Measurements from ENCODE around the gene CREBBP. TPM values are rescaled to one million over a fixed set of nuclear protein-coding genes. Genes with fewer than 3 reads are reported as not detected.

Gene CREBBP
- total and polyA plus RNA-seq, 7 donors = 7.1 to 54.9 (median 44.1) TPM

DNA sequence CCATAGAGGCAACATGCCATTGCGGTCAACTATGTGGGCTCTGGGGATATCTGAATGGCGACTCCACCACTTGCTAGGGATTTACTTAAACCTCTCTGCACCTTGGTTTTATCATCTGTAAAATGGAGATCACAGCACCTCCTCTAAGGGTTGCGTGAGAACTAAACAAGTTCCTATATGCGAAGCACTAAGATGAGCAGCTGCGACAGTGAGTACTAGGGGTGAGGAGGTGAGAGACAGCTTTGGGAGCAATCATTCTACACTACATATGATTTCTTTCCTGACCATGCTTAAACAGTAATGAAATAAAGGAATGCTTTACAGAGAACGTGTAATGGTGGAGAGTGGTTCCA lies 61.4 kb downstream of the CREBBP start:
- H3K36me3 ChIP-seq (ENCODE audit: insufficient read depth in 1 of 2, low read depth in 1 of 2) = no peaks in the 10 kb centered on the region
- intact Hi-C loops (cut with DNase I) = no loop called here
- ATAC-seq (no peak), DNase-seq (no peak)
- H3K27ac ChIP-seq = no peak overlapping the region
- H3K4me1 ChIP-seq = peaks cover 90% of the 10 kb centered on the region
- no peak overlapping the region for H3K4me3 ChIP-seq
- TF ChIP-seq, protein P1, sequence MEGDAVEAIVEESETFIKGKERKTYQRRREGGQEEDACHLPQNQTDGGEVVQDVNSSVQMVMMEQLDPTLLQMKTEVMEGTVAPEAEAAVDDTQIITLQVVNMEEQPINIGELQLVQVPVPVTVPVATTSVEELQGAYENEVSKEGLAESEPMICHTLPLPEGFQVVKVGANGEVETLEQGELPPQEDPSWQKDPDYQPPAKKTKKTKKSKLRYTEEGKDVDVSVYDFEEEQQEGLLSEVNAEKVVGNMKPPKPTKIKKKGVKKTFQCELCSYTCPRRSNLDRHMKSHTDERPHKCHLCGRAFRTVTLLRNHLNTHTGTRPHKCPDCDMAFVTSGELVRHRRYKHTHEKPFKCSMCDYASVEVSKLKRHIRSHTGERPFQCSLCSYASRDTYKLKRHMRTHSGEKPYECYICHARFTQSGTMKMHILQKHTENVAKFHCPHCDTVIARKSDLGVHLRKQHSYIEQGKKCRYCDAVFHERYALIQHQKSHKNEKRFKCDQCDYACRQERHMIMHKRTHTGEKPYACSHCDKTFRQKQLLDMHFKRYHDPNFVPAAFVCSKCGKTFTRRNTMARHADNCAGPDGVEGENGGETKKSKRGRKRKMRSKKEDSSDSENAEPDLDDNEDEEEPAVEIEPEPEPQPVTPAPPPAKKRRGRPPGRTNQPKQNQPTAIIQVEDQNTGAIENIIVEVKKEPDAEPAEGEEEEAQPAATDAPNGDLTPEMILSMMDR (IDR thresholded peaks at IDR 0.05) = no peak
- H3K9me3 ChIP-seq = no peaks in the 10 kb centered on the region
- 70 to 78% (median 73%) methylated on average over 6 of the region's 6 CpGs for WGBS, 3 donors
- H3K27me3 ChIP-seq (ENCODE audit: insufficient read depth in 3 of 3, low read length in 2 of 3) = no peaks in the 10 kb centered on the region

DNA sequence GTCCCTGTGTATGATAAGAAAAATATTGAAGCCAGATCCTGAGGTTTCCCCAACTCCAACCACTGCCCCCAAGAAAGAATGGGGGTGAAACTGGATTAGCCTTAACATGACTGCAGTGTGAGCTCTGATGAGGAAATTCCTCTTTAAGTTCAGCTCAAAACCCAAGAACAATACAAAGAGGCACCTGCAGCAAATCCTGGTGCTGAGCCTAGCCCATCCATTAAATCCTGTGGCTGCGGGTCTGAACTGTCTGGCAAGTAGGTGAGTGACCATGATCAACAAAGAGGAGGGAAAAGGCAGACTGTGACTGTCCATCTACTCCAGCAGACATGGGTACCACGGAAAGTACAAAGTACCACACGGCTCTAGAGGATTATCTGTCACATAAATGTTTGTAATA lies 64.2 kb downstream of the CREBBP start:
- Histone ChIP-seq H3K36me3 (ENCODE audit: insufficient read depth in 1 of 2, low read depth in 1 of 2) (no peaks in the 10 kb centered on the region), H3K27me3 (ENCODE audit: insufficient read depth in 3 of 3, low read length in 2 of 3) (no peaks in the 10 kb centered on the region), H3K4me1 (peaks cover 82% of the 10 kb centered on the region), H3K4me3 (no peak overlapping the region), H3K9me3 (no peaks in the 10 kb centered on the region), H3K27ac (no peak overlapping the region)
- ATAC-seq (no peak), DNase-seq (no peak)
- 54 to 55% (median 55%) methylated on average over 3 of the region's 3 CpGs for WGBS, 3 donors
- TF ChIP-seq, protein P1 (IDR thresholded peaks at IDR 0.05) = no peak
- intact Hi-C loops (cut with DNase I) = no loop called here

DNA sequence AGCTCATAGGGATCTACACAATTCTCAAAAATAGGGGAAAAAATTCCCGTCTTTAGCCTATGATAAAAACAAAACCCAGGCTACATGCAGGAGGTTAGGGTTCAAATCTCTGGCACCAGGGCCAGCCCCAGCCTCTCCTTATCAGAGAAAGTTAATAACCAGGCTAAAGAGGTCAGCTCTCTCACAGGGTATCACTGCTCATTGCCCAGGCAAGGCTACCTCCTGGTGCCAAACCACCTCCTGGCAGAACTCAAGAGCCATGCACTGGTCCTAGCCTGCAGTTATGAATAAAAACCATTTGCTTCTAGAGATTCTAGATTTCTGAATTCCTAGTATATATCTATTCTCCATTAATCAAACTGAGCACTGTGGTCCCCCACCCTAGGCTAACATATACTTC lies 65.8 kb downstream of the CREBBP start:
- no peaks in the 10 kb centered on the region for H3K9me3 ChIP-seq
- no peak overlapping the region for H3K27ac ChIP-seq
- intact Hi-C loops (cut with DNase I) = no loop called here
- DNase-seq (no peak), ATAC-seq (peak in 2 of 4 donors; percentile 54 to 57)
- WGBS, 3 donors = 96 to 100% (median 97%) methylated on average over 1 of the region's 1 CpG
- TF ChIP-seq, protein P1 (IDR thresholded peaks at IDR 0.05) = no peak
- peaks cover 70% of the 10 kb centered on the region for H3K4me1 ChIP-seq
- peaks cover 0 to 7% of the 10 kb centered on the region in 2 donors for H3K36me3 ChIP-seq (ENCODE audit: insufficient read depth in 1 of 2, low read depth in 1 of 2)
- no peak overlapping the region for H3K4me3 ChIP-seq
- H3K27me3 ChIP-seq (ENCODE audit: insufficient read depth in 3 of 3, low read length in 2 of 3) = no peaks in the 10 kb centered on the region

DNA sequence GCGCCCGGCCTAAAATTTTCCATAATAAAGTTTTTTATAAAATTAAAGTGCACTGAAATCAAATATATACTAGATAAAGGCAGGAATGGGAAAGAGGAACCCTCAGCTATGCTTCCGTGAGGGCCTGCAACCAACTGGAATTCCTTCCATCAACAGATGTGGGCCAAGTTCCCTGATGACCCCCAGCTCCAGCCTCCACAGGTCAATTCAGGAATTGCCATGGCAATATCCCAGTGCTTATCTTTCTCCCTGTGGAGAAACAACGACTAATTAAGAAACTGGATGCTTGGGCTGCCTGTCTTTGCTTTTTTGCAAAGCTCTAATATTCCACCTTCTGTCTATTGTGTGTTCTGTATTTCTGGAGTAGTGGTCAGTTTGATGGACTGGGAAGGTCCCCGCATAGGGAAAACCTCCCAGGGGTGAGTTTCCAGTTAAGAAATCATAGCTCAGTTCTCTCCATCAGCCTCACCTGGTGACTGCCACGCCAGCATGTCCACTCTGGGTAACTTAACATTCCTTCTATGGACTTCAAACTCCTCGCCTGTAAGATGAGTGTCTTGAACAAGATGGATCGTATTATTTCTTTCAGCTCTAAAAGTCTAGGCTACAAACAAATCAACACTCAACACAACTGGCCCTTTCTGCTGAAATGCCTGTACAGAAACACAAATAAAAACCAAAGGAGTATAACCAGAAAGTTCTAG lies 67.9 kb downstream of the CREBBP start:
- peaks cover 54% of the 10 kb centered on the region for H3K4me1 ChIP-seq
- peaks cover 0 to 21% of the 10 kb centered on the region in 2 donors for H3K36me3 ChIP-seq (ENCODE audit: insufficient read depth in 1 of 2, low read depth in 1 of 2)
- intact Hi-C loops (cut with DNase I) = no loop called here
- no peaks in the 10 kb centered on the region for H3K27me3 ChIP-seq (ENCODE audit: insufficient read depth in 3 of 3, low read length in 2 of 3)
- DNase-seq = no peak
- WGBS, 3 donors = 69 to 84% (median 74%) methylated on average over 8 of the region's 8 CpGs
- no peaks in the 10 kb centered on the region for H3K9me3 ChIP-seq
- no peak overlapping the region for H3K27ac ChIP-seq
- ATAC-seq = peak in 1 of 4 donors; percentile 16
- TF ChIP-seq, protein P1 (IDR thresholded peaks at IDR 0.05) = no peak
- no peak overlapping the region for H3K4me3 ChIP-seq

DNA sequence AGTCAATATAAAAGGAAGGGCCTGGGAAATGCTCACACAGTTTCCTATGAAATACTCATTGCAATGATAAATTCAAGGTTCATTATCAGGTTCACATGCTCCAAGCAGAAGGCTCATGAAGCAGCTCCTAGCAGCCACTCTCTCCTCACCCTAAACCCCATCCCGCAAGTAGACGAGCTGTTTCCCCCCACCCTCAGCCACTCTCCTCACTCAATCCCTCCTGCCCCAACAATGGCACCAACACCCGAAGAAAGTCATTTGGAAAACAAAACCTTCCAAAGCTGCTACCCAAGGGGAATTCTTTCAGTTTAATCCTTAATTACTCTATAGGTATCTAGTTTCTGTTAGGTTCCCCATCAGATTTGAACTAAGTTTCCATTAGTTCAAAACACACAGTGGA lies 69.7 kb downstream of the CREBBP start:
- no peak overlapping the region for H3K4me3 ChIP-seq
- no peaks in the 10 kb centered on the region for H3K9me3 ChIP-seq
- no peaks in the 10 kb centered on the region for H3K27me3 ChIP-seq (ENCODE audit: insufficient read depth in 3 of 3, low read length in 2 of 3)
- WGBS, 3 donors = 91 to 98% (median 94%) methylated on average over 3 of the region's 3 CpGs
- intact Hi-C loops (cut with DNase I) = no loop called here
- DNase-seq (no peak), ATAC-seq (no peak)
- H3K4me1 ChIP-seq = peaks cover 39% of the 10 kb centered on the region
- no peak overlapping the region for H3K27ac ChIP-seq
- TF ChIP-seq, protein P1 (IDR thresholded peaks at IDR 0.05) = no peak
- H3K36me3 ChIP-seq (ENCODE audit: insufficient read depth in 1 of 2, low read depth in 1 of 2) = peaks cover 0 to 21% of the 10 kb centered on the region in 2 donors

All from psoas muscle (tissue), 8 donors.